G401.6 (cell line): ENCODE results near the gene GNL2.
"Not testable (repeated sequence)": the region's sequence is repeated elsewhere in the genome, so short reads cannot be mapped to it uniquely, and the experiment has no call there.

Experiments
- FAIRE-seq: peaks from 2 replicates; lab custom pipeline; 2012; peaks lifted over from hg19 to GRCh38; lab: Jason Lieb, UNC

Gene GNL2

DNA sequence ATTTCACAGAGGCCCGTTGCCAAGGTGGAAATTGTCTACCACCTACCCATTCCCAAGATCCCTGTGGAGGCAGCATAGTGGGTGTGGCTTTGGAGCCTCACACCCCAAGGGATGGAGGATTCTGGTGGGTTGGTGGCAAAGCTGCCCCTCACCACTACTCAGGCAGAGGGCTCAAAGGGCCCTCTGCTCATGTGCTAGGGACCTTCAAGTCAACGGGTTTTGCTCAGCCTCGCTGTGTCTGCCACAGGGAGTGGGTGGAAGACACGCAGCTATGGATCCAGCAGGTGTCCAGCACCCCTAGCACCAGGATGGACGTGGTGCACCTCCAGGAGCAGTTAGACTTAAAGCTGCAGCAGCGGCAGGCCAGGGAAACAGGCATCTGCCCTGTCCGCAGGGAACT, 36.7 kb downstream of the GNL2 start:
- FAIRE-seq: no peak

DNA sequence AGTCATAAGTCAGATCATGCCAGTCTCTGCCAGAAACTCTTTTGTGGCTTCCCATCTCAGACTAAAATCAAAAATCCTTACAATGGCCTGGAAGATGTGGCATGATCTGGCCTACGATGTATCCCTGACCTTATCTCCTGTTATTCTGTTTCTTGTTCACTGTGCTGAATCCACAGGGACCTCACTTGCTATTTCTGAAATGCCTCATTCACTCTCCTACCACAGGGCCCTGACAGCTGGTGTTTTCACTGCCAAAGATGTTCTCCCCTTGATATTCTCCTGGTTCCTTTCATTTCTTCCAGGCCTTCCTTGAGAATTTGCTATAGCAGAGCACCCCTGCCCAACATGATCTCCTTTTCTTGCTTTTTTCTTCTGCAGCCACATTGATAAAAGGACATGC, 37.3 kb downstream of the GNL2 start:
- FAIRE-seq: no peak

DNA sequence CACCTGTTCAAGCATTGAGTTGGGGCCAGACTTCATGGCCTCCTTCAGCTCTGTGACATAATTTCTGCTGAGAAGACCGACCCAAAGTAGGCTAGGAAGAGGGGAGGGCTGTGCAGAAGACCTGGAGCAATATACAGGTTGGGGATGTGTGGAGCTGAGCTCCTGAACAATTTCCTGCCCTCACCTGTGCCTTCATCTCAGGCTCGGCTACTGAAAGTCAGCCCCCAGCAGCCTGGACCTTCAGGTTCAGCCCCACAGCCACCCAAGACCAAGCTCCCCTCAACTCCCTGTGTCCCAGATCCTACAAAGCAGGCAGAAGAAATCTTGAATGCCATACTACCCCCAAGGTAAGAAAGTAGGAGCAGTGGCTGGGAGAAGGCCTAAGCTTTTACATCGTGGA, 38.3 kb downstream of the GNL2 start:
- FAIRE-seq: no peak

DNA sequence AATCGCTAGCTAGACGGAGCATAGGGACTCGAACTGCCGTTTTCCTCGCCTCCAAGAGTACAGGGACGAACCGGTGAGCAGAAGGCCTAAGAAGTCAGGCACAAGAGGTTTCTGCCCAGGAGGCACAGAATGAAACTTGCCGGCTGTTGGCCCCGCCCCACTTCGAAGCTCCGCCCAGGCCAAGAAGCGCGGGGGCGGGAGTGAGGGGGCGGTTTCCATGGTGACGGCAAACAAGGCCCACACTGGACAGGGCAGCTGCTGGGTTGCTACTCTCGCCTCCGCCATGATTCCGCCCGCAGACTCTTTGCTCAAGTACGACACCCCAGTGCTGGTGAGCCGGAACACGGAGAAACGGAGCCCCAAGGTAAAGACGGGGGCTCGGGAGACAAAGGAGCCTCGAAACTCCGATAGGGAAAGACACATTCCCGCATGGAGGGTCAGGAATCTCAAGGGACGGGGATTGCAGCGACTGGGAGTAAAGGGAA, 39.0 kb downstream of the GNL2 start, which contains the start of gene DNALI1:
Gene DNALI1 (plus strand): TSS at position 229 of the 485 bp plus-strand sequence. CDS start 55 bp downstream, at position 284.
- no peak for FAIRE-seq

DNA sequence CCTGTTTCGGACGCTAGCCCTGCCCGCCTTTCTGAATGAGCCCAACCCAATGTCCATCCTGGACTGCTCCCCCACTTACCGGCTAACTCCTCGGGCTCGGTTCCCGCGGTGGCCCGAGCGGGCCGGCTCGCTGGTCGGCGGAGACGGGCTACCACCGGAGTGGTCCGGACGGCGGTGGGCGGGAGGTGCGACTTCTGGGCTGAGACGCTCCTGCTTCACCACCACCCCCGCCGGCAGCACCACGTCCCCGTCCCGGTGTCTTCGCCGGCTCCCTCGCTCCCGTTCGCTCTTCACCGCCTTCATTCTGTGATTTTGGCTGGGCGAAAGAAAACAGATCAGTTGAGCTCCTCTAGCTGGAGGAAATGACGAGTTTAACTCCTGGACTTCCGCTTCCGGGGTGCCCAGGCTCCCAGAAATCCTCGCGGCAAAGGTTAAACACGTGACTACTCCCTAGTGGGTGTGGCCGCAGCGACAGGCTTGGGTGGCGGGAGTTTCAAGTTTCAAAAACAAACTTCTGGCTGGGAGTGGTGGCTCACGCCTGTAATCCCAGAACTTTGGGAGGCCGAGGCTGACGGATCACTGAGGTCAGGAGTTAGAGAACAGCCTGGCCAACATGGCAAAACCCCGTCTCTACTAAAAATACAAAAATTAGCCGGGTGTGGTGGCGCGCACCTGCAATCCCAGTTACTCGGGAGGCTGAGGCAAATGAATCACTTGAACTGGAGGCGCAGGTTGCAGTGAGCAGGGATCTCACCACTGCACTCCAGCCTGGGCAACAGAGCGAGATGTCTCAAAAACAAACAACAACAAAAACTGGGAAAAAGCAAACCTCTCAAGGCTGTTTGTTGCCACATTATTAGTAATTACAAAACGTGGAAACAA, 41.6 kb downstream of the GNL2 start, which contains the start of gene SNIP1:
Gene SNIP1 (minus strand): TSS at position 367 of the 882 bp plus-strand sequence. CDS start 64 bp downstream, at position 303.
- FAIRE-seq: peak; percentile 82

DNA sequence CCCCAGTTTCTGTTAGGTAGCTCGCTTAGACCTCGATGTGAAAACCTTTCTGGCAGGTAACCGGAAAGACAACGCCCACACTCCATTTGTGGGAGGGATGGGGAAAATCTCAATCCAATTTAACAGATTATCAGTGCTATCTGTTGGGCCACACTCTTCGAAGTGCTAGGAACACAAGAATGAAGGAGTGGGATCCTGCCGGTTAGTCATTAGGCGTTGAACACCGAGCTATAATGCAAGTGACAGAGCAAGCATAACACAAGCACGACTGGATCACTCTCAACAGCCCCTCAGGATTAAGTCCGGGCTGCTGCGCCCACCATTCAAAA, 42.2 kb downstream of the GNL2 start:
- FAIRE-seq: no peak

DNA sequence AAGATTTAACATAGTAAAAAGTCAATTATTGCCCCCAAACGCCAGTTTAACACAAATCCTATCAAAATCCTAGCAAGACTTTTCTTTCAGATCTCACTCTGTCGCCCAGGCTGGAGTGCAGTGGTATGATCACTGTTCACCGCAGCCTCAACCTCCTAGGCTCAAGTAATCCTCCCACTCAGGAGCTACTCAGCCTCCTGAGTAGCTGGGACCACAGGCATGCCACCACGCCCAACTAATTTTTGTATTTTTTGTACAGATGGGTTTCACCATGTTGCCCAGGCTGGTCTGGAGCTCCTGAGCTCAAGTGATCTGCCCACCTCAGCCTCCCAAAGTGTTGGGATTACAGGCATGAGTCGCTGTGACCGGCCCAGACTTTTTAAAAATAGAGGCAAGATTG, 46.4 kb downstream of the GNL2 start:
- no peak for FAIRE-seq

DNA sequence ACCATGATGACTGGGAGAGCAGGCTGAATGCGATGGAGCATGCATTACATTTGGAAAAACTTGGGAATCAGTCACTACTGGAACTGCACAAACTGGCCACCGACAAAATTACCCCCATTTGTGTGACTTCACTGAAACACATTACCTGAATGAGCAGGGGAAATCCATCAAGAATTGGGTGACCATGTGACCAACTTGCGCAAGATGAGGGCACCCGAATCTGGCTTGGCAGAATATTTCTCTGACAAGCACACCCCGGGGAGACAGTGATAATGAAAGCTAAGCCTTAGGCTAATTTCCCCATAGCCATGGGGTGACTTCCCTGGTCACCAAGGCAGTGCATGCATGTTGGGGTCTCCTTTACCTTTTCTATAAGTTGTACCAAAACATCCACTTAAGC, 50.7 kb downstream of the GNL2 start:
- no peak for FAIRE-seq

DNA sequence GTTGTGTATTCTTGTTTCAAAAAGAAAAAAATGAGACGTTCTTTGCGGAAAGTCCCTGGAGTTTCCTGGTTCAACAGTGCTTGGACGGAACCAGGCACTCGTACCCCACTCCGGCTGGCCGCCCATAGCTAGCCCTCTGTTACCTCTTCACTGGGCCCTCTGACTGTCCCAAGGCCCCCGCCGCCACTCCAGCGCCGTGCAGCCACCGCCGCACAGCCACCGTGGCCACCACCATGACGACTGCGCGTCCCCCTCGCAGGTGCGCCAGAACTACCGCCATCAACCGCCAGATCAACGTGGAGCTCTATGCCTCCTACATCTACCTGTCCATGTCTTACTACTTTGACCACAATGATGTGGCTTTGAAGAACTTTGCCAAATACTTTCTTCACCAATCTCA, 51.2 kb downstream of the GNL2 start:
- no peak for FAIRE-seq

DNA sequence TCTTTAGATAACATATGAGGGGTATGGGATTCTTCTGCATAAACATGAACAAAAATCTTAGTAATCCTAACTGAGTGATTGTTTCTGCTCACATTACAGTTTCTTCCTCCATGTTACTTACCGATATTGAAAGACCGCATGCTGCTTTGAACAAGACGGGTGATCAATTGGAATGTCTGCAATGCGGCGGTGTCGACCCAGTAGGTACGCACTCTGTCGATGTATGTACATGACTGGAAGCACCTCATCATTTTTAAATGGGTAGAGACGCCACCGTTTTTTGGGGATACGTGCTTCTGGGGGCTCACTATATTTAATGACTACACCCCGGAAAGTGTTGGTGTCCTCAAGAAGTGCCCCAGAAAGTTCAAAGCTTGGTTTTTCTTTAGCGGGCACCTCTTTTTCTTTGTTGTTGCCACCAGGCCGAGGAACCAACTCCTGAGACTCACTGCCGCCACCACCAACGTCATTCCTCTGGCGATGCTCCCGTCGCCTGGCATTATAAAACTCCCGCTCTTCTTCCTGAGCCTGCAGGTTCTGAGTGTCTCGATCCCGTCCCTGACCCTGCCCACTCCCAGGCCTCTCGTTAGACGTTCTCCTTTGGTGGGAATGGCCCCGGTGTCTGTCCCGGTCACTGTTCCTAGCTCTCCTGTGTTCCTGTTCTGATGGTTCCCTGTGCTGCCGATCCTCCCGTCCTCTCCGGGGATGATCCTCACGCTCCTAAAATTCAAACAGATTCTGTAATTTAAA, 55.5 kb downstream of the GNL2 start:
- no peak for FAIRE-seq

DNA sequence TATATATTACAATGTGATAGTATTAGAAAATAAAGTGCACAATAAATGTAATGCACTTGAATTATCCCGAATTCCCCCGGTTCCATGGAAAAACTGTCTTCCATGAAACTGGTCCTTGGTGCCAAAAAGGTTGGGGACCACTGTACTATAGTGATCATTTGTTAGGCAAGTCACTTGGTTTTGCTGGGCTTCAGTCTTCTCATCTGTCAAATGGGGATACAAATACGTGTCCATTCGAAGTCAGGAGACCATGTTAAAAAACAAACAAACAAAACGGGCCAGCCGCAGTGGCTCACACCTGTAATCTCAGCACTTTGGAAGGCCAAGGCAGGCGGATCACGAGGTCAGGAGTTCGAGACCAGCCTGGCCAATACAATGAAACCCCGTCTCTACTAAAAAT, 56.6 kb downstream of the GNL2 start:
- FAIRE-seq: not testable (repeated sequence)

DNA sequence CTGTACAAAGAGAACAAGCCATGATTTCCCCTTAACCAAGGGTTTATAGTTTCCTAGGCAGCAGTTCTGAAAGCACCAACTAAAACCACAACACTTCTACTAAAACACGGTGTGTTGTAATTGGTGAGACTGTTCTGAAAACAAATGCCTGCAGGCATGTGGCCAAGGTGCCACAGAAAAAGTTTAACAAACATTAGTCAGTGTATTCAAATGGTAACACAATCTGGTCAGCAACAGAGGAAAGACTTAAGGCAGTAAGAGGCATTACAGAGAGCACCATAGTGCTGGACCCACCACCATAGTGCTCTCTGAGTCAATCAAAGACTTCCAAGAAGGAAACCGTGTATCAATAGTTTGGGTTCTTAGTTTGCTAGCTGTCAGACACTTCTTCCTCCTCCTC, 58.4 kb downstream of the GNL2 start:
- no peak for FAIRE-seq

DNA sequence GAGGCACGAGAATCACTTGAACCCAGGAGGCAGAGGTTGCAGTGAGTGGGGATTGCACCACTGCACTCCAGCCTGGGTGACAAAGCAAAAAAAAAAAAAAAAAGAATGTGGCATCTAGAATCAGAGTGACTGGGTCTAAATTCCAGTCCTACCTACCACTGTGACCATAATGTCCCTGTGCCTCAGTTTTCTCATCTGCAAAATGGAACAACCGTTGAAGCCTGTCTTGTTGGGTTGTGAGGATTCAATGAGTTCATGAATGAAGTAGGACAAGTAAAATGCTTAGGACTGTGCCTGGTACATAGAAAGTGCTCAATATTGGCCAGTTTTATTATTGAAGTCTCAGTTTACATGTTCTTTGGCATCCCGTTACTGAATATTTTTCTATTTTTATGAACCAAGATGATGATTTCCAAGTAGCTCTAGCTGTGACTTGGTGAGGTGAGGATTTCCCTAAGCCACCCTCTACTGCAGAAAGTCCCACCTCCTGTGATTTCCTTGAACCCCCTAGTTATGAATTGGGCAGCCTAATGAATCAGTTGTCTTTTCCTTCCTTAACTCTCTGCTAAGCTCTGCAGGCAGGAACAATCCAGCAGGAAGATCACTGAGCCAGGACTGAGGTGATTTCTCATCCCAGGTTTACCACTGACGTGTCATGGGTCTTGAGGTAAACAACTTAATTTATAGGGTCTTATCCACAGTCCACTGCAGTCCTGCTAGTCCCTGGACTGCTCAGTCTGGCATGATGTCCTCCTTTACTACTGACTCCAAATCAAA, 62.2 kb downstream of the GNL2 start:
- FAIRE-seq: no peak

DNA sequence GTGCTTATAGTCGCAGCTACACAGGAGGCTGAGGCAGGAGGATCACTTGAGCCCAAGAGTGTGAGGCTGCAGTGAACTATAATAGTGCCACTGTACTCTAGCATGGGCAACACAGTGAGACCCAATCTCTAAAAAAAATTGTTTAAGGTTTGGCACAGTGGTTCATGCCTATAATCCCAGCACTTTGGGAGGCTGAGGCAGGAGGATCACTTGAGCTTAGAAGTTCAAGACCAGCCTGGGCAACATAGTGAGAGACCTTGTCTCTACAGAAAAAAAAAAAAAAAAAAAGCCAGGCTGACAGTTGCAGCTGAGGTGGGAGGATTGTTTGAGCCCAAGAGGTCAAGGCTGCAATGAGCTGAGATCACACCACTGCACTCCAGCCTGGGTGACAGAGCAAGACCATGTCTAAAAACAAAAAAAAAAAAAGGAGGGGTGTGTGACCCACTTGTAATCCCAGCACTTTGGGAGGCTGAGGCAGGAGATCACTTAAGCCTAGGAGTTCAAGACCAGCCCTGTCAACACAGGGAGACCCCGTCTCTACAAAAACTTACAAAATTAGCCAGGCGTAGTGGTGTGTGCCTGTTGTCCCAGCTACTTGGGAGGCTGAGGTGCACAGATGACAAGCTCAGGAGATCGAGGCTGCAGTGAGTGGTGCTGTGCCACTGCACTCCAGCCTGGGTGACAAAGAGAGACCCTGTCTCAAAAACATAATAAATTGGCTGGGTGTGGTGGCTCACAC, 63.1 kb downstream of the GNL2 start:
- not testable (repeated sequence) for FAIRE-seq

DNA sequence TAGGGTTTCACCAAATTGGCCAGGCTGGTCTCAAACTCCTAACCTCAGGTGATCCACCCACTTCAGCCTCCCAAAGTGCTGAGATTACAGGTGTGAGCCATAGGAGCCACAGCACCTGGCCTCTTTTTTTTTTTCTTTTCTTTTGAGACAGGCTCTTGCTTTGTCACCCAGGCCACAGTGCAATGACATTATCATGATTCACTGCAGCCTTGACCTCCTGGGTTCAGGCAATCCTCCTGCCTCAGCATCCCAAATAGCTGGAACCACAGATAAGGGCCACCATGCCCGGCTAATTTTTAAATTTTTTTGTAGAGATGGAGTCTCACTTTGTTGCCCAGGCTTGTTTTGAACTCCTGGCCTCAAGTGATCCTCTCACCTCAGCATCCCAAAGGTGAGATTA, 65.8 kb downstream of the GNL2 start:
- not testable (repeated sequence) for FAIRE-seq

DNA sequence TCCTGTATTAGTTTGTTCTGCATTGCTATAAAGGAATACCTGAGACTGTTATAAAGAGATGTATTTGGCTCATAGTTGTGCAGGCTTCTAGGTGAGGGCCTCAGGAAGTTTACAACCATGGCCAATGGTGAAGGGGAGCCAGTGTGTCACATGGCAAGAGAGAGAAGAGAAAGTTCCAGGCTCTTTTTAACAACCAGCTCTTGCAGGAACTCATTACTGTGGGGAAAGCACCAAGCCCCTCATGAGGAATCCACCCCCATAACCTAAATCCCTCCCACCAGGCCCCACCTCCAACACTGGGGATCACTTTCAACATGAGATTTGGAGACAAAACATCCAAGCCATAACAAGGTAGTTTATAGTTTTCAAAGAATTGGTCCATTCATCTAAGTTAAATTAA, 76.1 kb downstream of the GNL2 start:
- FAIRE-seq: no peak

DNA sequence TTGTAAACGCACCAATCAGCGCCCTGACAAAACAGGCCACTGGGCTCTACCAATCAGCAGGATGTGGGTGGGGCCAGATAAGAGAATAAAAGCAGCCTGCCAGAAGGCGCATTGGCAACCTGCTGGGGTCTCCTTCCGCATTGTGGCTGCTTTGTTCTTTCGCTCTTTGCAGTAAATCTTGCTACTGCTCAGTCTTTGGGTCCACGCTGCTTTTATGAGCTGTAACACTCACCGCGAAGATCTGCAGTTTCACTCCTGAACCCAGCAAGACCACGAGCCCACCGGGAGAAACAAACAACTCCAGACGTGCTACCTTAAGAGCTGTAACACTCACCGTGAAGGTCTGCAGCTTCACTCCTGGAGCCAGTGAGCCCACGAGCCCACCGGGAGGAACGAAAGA, 76.8 kb downstream of the GNL2 start:
- FAIRE-seq: not testable (repeated sequence)

DNA sequence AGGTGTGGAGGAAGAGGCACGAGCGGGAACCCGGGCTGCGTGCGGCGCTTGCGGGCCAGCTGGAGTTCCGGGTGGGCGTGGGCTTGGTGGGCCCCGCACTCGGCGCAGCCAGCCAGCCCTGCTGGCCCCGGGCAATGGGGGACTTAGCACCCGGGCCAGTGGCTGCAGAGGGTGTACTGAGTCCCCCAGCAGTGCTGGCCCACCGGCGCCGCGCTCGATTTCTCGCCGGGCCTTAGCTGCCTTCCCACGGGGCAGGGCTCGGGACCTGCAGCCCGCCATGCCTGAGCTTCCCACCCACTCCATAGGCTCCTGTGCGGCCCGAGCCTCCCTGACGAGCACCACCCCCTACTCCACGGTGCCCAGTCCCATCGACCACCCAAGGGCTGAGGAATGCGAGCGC, 77.5 kb downstream of the GNL2 start:
- FAIRE-seq: not testable (repeated sequence)

DNA sequence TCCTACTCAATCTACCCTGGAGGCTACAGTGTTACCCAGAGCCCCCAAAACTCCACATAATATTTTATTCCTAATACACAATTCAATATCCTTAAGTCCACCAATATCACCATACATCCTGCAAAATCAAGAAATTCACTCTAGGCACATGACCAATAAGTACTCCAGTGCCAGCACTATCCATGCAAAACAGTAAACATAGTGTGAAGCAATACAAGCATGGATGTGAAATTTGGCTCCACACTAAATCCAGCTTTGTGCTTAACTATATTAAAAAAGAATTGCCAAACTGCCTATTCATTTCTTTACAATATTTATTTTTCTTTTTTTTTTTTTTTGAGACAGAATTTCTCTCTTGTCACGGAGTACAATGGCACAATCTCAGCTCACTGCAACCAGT, 78.2 kb downstream of the GNL2 start:
- no peak for FAIRE-seq
